B cell (primary cell): ENCODE measurements around the gene EIF2D.

ENCODE experiments used
- EZH2 ChIP-seq: IDR thresholded peaks from 2 replicates; pipeline ENCODE4 v1.6.1; 2012; ENCODE audit warnings: borderline replicate concordance, low read depth, mild to moderate bottlenecking, moderate library complexity, low read length; ENCODE audit not compliant: insufficient read depth, poor library complexity, severe bottlenecking
- TF ChIP-seq, protein P1 (sequence below): fragments of 200-600 bp; IDR thresholded peaks from one replicate; pipeline ENCODE4 v1.8.0; 2022; ENCODE audit warnings: antibody characterized with exemption, mild to moderate bottlenecking

DNA sequence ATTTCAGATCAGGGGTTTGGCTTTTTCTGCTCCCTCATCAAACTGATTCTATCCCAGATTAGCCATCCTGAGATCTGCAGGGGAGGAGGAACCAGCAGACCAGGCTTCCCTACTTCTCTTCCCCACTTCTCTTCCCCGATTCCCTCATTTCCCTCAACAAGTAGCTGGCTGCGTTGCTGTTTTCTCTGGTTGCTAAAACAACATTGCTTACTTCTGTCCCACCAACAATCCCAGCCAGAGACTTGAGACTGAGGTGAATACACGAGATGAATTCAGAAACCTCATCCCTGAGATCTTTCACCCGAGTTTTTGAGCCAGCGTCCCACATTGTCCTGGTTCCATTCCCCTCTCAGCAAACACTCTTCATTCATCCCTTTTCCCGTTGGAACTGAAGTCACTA lies 45.5 kb upstream of the EIF2D start:
- no peak for TF ChIP-seq EZH2
- TF ChIP-seq, protein P1, sequence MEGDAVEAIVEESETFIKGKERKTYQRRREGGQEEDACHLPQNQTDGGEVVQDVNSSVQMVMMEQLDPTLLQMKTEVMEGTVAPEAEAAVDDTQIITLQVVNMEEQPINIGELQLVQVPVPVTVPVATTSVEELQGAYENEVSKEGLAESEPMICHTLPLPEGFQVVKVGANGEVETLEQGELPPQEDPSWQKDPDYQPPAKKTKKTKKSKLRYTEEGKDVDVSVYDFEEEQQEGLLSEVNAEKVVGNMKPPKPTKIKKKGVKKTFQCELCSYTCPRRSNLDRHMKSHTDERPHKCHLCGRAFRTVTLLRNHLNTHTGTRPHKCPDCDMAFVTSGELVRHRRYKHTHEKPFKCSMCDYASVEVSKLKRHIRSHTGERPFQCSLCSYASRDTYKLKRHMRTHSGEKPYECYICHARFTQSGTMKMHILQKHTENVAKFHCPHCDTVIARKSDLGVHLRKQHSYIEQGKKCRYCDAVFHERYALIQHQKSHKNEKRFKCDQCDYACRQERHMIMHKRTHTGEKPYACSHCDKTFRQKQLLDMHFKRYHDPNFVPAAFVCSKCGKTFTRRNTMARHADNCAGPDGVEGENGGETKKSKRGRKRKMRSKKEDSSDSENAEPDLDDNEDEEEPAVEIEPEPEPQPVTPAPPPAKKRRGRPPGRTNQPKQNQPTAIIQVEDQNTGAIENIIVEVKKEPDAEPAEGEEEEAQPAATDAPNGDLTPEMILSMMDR = no peak
